Caco-2 (cell line): ENCODE data around the gene ADGRB3. TPM values are rescaled to one million over a fixed set of nuclear protein-coding genes. Genes with fewer than 3 reads are reported as not detected.

Source experiments
- BruUV-seq: library from RNA; stranded (reverse); fragments of 400-500 nt; replicated peaks from 2 replicates; lab custom pipeline; 2021; lab: Mats Ljungman, UMichigan
- CTCF ChIA-PET: fragments of 300-600 bp; sonication (Branson Sonifier 250); formaldehyde crosslinking; loops from one replicate; lab custom pipeline; 2022; ENCODE audit warnings: antibody characterized with exemption; lab: Charles Lee
- POLR2A ChIA-PET: fragments of 300-600 bp; sonication (Branson Sonifier 250); formaldehyde crosslinking; loops from one replicate; lab custom pipeline; 2022; ENCODE audit warnings: antibody characterized with exemption; lab: Charles Lee
- DNase-seq, 2 experiments: peaks; one replicate each; pipeline versions ENCODE4 v3.0.0 to v3.0.0-alpha.2; 2020 to 2022
- H3K27me3 ChIP-seq: replicated peaks from 2 replicates; pipeline ENCODE4 v1.6.0; 2011; ENCODE audit warnings: low read length; ENCODE audit not compliant: control insufficient read depth, insufficient read depth
- H3K36me3 ChIP-seq: 2 replicates; pipeline ENCODE4 v1.5.1; 2011; ENCODE audit warnings: low read length; ENCODE audit not compliant: control insufficient read depth, insufficient read depth
- H3K4me1 ChIP-seq: fragments of 250-450 bp; sonication (Bioruptor Pico); 2 replicates; pipeline ENCODE4 v1.5.1; 2020; ENCODE audit warnings: mild to moderate bottlenecking
- H3K4me3 ChIP-seq: 2 replicates; pipeline ENCODE4 v1.5.1; 2011; ENCODE audit warnings: low read depth, mild to moderate bottlenecking, control low read depth, low read length
- H3K9me3 ChIP-seq: fragments of 250-450 bp; sonication (Bioruptor Pico); 2 replicates; pipeline ENCODE4 v1.5.1; 2020; ENCODE audit warnings: mild to moderate bottlenecking, moderate library complexity
- H3K27ac Mint-ChIP-seq: one replicate; pipeline ENCODE4 v1.8.0; 2022; ENCODE audit warnings: mixed read lengths; ENCODE audit not compliant: unreplicated experiment
- H3K27me3 Mint-ChIP-seq: one replicate; pipeline ENCODE4 v1.8.0; 2022; ENCODE audit warnings: mixed read lengths; ENCODE audit not compliant: insufficient read depth, unreplicated experiment
- H3K36me3 Mint-ChIP-seq: one replicate; pipeline ENCODE4 v1.8.0; 2022; ENCODE audit warnings: mild to moderate bottlenecking, mixed read lengths; ENCODE audit not compliant: insufficient read depth, unreplicated experiment
- H3K4me1 Mint-ChIP-seq: one replicate; pipeline ENCODE4 v1.8.0; 2022; ENCODE audit warnings: low read depth, mixed read lengths; ENCODE audit not compliant: unreplicated experiment
- H3K4me3 Mint-ChIP-seq: one replicate; pipeline ENCODE4 v1.8.0; 2022; ENCODE audit warnings: mild to moderate bottlenecking, moderate library complexity, mixed read lengths; ENCODE audit not compliant: unreplicated experiment
- H3K9me3 Mint-ChIP-seq: one replicate; pipeline ENCODE4 v1.8.0; 2022; ENCODE audit warnings: mixed read lengths; ENCODE audit not compliant: unreplicated experiment
- intact Hi-C: fragments of 100-400 bp; cut with micrococcal nuclease; formaldehyde crosslinking; loops from one replicate; pipeline ENCODE4 v1.10.0; 2022; ENCODE audit not compliant: unreplicated experiment
- total RNA-seq: library from RNA; stranded (reverse); gene quantifications from 2 replicates; pipeline ENCODE4 v1.2.3, GENCODE V29; 2022
- TF ChIP-seq, protein P1 (sequence below), 2 experiments: fragments of 200-600 bp in 1 of 2; IDR thresholded peaks; 1 replicate in 1 of 2; 2 replicates in 1 of 2; pipeline versions ENCODE4 v1.5.1 to v1.8.0; 2011 to 2022; ENCODE audit warnings: antibody characterized with exemption in 1 of 2, control low read depth in 1 of 2, inconsistent platforms in 1 of 2, low read depth in 1 of 2, low read length in 1 of 2, mild to moderate bottlenecking in 1 of 2, moderate library complexity in 1 of 2; ENCODE audit not compliant: insufficient read depth in 1 of 2, severe bottlenecking in 1 of 2, unreplicated experiment in 1 of 2

Gene ADGRB3
- total RNA-seq, 1 experiment from 2014 or later: 0.18 TPM

DNA sequence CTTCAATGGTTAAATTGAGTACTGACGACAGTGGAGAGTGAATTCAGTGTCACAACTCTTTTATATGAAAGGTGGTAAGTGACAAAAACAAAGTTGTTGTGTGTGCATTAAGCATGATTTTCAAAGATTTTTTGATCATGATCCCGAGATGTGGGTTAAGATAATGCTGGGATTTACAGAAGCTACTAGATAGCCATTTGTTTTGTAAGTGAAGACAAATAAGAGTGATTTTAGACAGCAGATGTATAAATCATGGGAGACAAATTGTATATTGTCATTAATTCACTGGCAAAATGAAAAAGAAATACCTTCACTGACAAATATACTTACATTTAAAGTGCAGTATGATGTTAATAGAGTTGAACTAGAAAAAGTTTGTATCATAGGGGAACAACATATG, 6.1 kb downstream of the ADGRB3 start:
- no peaks in the 10 kb centered on the region for H3K9me3 ChIP-seq
- H3K4me1 ChIP-seq: no peaks in the 10 kb centered on the region
- H3K27me3 ChIP-seq: no peaks in the 10 kb centered on the region
- intact Hi-C loops: no loop called here
- TF ChIP-seq, protein P1, sequence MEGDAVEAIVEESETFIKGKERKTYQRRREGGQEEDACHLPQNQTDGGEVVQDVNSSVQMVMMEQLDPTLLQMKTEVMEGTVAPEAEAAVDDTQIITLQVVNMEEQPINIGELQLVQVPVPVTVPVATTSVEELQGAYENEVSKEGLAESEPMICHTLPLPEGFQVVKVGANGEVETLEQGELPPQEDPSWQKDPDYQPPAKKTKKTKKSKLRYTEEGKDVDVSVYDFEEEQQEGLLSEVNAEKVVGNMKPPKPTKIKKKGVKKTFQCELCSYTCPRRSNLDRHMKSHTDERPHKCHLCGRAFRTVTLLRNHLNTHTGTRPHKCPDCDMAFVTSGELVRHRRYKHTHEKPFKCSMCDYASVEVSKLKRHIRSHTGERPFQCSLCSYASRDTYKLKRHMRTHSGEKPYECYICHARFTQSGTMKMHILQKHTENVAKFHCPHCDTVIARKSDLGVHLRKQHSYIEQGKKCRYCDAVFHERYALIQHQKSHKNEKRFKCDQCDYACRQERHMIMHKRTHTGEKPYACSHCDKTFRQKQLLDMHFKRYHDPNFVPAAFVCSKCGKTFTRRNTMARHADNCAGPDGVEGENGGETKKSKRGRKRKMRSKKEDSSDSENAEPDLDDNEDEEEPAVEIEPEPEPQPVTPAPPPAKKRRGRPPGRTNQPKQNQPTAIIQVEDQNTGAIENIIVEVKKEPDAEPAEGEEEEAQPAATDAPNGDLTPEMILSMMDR (IDR thresholded peaks at IDR 0.05; ENCODE audit: insufficient read depth in 1 of 2, low read depth in 1 of 2, low read length in 1 of 2, severe bottlenecking in 1 of 2, unreplicated experiment in 1 of 2): no peak
- Mint-ChIP-seq H3K27ac (no peak overlapping the region), H3K9me3 (no peaks in the 10 kb centered on the region), H3K27me3 (peaks cover 12% of the 10 kb centered on the region), H3K36me3 (no peaks in the 10 kb centered on the region), H3K4me3 (no peak overlapping the region), H3K4me1 (peaks cover 2% of the 10 kb centered on the region)
- H3K4me3 ChIP-seq: no peak overlapping the region
- BruUV-seq: no TSS peak
- ChIA-PET CTCF (no interaction called here), POLR2A (no interaction called here)
- H3K36me3 ChIP-seq: no peaks in the 10 kb centered on the region
- DNase-seq: no peak

DNA sequence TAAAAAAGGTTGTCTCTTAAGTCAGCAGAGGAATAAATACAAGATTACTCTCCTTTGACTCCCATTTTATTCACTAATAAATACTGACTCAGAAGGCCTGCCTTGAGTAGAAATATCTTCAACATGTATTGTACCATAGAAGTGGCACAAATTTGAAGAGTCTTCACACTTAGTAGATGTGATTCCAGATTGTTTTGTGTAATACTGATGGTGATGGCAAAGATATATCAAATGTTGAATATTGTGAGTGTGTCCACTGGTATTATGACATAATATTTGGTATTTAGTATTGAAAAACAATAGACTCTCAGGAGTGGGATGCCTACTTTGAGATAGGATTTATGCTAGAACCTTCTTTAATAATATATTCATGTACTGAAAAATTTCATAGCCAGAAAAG, 7.0 kb downstream of the ADGRB3 start:
- Histone ChIP-seq H3K4me1 (no peaks in the 10 kb centered on the region), H3K36me3 (no peaks in the 10 kb centered on the region), H3K4me3 (no peak overlapping the region), H3K9me3 (no peaks in the 10 kb centered on the region), H3K27me3 (no peaks in the 10 kb centered on the region)
- ChIA-PET POLR2A (no interaction called here), CTCF (no interaction called here)
- no peaks in the 10 kb centered on the region for H3K36me3 Mint-ChIP-seq
- DNase-seq: no peak
- BruUV-seq: no TSS peak
- no peak overlapping the region for H3K4me3 Mint-ChIP-seq
- H3K4me1 Mint-ChIP-seq: no peaks in the 10 kb centered on the region
- H3K9me3 Mint-ChIP-seq: no peaks in the 10 kb centered on the region
- intact Hi-C loops: no loop called here
- peaks cover 12% of the 10 kb centered on the region for H3K27me3 Mint-ChIP-seq
- TF ChIP-seq, protein P1 (IDR thresholded peaks at IDR 0.05; ENCODE audit: insufficient read depth in 1 of 2, low read depth in 1 of 2, low read length in 1 of 2, severe bottlenecking in 1 of 2, unreplicated experiment in 1 of 2): no peak
- no peak overlapping the region for H3K27ac Mint-ChIP-seq

DNA sequence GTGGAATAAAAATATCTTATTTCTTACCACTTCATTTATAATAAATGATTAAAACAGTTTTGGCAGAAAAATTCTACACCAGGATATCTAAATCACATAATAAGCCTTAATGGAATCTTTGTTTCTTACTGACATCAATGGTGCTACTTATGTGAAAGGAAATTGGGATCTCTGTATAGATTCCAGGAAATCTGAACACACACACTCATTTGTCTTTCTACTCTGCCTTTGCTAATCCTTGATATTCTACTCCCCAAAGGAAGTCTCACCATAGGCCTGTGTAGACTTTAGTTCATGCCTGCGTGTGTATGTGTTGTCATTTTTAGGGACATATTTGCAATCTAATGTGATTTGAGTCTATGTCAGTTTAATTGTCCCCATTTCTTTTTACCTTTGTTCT, 7.9 kb downstream of the ADGRB3 start:
- Histone ChIP-seq H3K36me3 (no peaks in the 10 kb centered on the region), H3K9me3 (no peaks in the 10 kb centered on the region), H3K4me3 (no peak overlapping the region), H3K27me3 (no peaks in the 10 kb centered on the region), H3K4me1 (no peaks in the 10 kb centered on the region)
- intact Hi-C loops: no loop called here
- H3K36me3 Mint-ChIP-seq: no peaks in the 10 kb centered on the region
- TF ChIP-seq, protein P1 (IDR thresholded peaks at IDR 0.05; ENCODE audit: insufficient read depth in 1 of 2, low read depth in 1 of 2, low read length in 1 of 2, severe bottlenecking in 1 of 2, unreplicated experiment in 1 of 2): no peak
- CTCF ChIA-PET: no interaction called here
- no TSS peak for BruUV-seq
- H3K4me3 Mint-ChIP-seq: no peak overlapping the region
- no peaks in the 10 kb centered on the region for H3K9me3 Mint-ChIP-seq
- no peak overlapping the region for H3K27ac Mint-ChIP-seq
- no peaks in the 10 kb centered on the region for H3K4me1 Mint-ChIP-seq
- POLR2A ChIA-PET: no interaction called here
- DNase-seq: no peak
- peaks cover 9% of the 10 kb centered on the region for H3K27me3 Mint-ChIP-seq
